GM10266 (cell line): ENCODE data around the gene BMPER.

Experiments used
- DNase-seq: peaks from one replicate; pipeline ENCODE4 v3.0.0; 2012; ENCODE audit errors: extremely low spot score
- CTCF ChIP-seq: IDR thresholded peaks from 2 replicates; pipeline ENCODE4 v1.5.1; 2012; ENCODE audit warnings: mild to moderate bottlenecking, low read depth; ENCODE audit not compliant: control insufficient read depth, insufficient read depth; ENCODE audit errors: missing control alignments

Gene BMPER

GRCh38 chr7:34042406-34042805 lies 137.1 kb downstream of the BMPER start:
- TF ChIP-seq CTCF: no peak
- no peak for DNase-seq

GRCh38 chr7:34043461-34044305 lies 138.3 kb downstream of the BMPER start:
- TF ChIP-seq CTCF: no peak
- no peak for DNase-seq

GRCh38 chr7:34044306-34044643 lies 138.9 kb downstream of the BMPER start:
- no peak for DNase-seq
- TF ChIP-seq CTCF: no peak

GRCh38 chr7:34044734-34045353 lies 139.5 kb downstream of the BMPER start:
- no peak for DNase-seq

GRCh38 chr7:34048445-34048844 lies 143.1 kb downstream of the BMPER start:
- DNase-seq: no peak
- TF ChIP-seq CTCF: no peak

More at GRCh38 chr7:34044734-34045353, 139.5 kb downstream of the BMPER start:
- TF ChIP-seq CTCF: no peak

GRCh38 chr7:34054075-34054474 lies 148.7 kb downstream of the BMPER start:
- no peak for DNase-seq
- TF ChIP-seq CTCF: no peak

GRCh38 chr7:34057136-34057535 lies 151.8 kb downstream of the BMPER start:
- DNase-seq: no peak
- TF ChIP-seq CTCF: no peak
